ENCODE data around the gene C1orf21. TPM values are rescaled to one million over a fixed set of nuclear protein-coding genes. Genes with fewer than 3 reads are reported as not detected.

The C1orf21 gene
- total and polyA plus RNA-seq, 2 donors (not counting 3 experiments of a cell fraction or from before 2014, with no cell fraction given) = 0.79 to 8.5 TPM

- H2AFZ ChIP-seq (ENCODE audit: low read depth, low read length) = no peak overlapping the region
- no peak overlapping the region for H3K9ac ChIP-seq (replicated peaks; ENCODE audit: extremely low read depth, insufficient read depth, low read length)
- no peaks in the 10 kb centered on the region for H3K9me3 ChIP-seq (replicated peaks; ENCODE audit: control insufficient read depth, insufficient read depth, low read length)
- no peak for FAIRE-seq
- no peak overlapping the region for H3K4me2 ChIP-seq (ENCODE audit: insufficient read depth, low read length)
- DNase-seq (ENCODE audit: low read depth, low spot score) = no peak
- H4K20me1 ChIP-seq (replicated peaks; ENCODE audit: control insufficient read depth, extremely low read depth, insufficient read depth, low read length) = no peaks in the 10 kb centered on the region
- CTCF ChIA-PET = interaction anchor here (1.0 kb wide), 1 partner anchor 10 kb away, joined by 3 read pairs; no protein-coding TSS in a partner anchor
- POLR2A ChIA-PET = no interaction called here
- H3K9me1 ChIP-seq (replicated peaks; ENCODE audit: control insufficient read depth, extremely low read depth, insufficient read depth, low read length) = no peaks in the 10 kb centered on the region
- H3K4me1 ChIP-seq (ENCODE audit: control insufficient read depth, extremely low read depth, insufficient read depth, low read length) = no peaks in the 10 kb centered on the region
- TF ChIP-seq GATA2 (IDR thresholded peaks at IDR 0.05; ENCODE audit: insufficient read depth, insufficient read length, low read depth, low read length) (no peak), POLR2A (IDR thresholded peaks at IDR 0.05; ENCODE audit: low read depth, low read length) (no peak), POLR2AphosphoS5 (IDR thresholded peaks at IDR 0.05; ENCODE audit: insufficient read depth, low read depth, low read length) (no peak), MAX (IDR thresholded peaks at IDR 0.05; ENCODE audit: insufficient read depth, insufficient read length) (no peak), EZH2 (IDR thresholded peaks at IDR 0.05; ENCODE audit: borderline replicate concordance, low read depth, low read length, severe bottlenecking) (no peak), JUN (IDR thresholded peaks at IDR 0.05; ENCODE audit: borderline replicate concordance, insufficient read depth, insufficient read length, low read depth) (no peak), CTCF (IDR thresholded peaks at IDR 0.05; ENCODE audit: extremely low read depth in 1 of 2, insufficient read depth in 1 of 2, low read depth in 1 of 2, low read length in 2 of 2) (no peak), MYC (IDR thresholded peaks at IDR 0.05; ENCODE audit: low read depth, low read length) (no peak), FOS (IDR thresholded peaks at IDR 0.05; ENCODE audit: borderline replicate concordance, insufficient read depth, low read length) (no peak)
- BruUV-seq (replicated peaks) = no TSS peak
- no peak overlapping the region for H3K4me3 ChIP-seq (replicated peaks in 1 of 3; ENCODE audit: insufficient read depth in 1 of 3, low read depth in 1 of 3, low read length in 3 of 3)
- dilution Hi-C loops (cut with MboI; ENCODE audit: extremely low pct_ligation_motif_present, low sequenced_read_pairs) = no loop called here
- no peak overlapping the region for H3K27ac ChIP-seq (ENCODE audit: insufficient read depth, low read depth, low read length)
- intact Hi-C loops (cut with micrococcal nuclease) = no loop called here
- no peaks in the 10 kb centered on the region for H3K79me2 ChIP-seq (ENCODE audit: control insufficient read depth, insufficient read depth, low read length)
- H3K27me3 ChIP-seq (ENCODE audit: control insufficient read depth in 2 of 2, insufficient read depth in 2 of 2, low read length in 2 of 2) = no peaks in the 10 kb centered on the region
- no peaks in the 10 kb centered on the region for H3K36me3 ChIP-seq (ENCODE audit: control insufficient read depth in 2 of 2, extremely low read depth in 1 of 2, insufficient read depth in 2 of 2, low read length in 2 of 2)
Measured at GRCh38 chr1:184469396-184469795, 82.6 kb downstream of the C1orf21 start.
